Memory B cell (primary cell): ENCODE results near the gene BEND7.
A peak's percentile ranks its signal among the peaks of the same experiment; 100 is the strongest.

Source experiments
- ATAC-seq: fragments of 150-1000 bp; cut with Tn5 transposase; 2 replicates; pipeline ENCODE4 v1.10.0; 2021; ENCODE audit warnings: low read depth, mild to moderate bottlenecking, moderate library complexity
- DNase-seq, 2 donors: peaks; one replicate each; pipeline ENCODE4 v3.0.0; 2022; ENCODE audit warnings: low spot score in 2 of 2
- H3K27ac Mint-ChIP-seq: one replicate; pipeline ENCODE4 v1.8.0; 2022; ENCODE audit warnings: mild to moderate bottlenecking, moderate library complexity, mixed read lengths
- H3K27me3 Mint-ChIP-seq: one replicate; pipeline ENCODE4 v1.8.0; 2022; ENCODE audit warnings: mixed read lengths
- H3K36me3 Mint-ChIP-seq: one replicate; pipeline ENCODE4 v1.8.0; 2022; ENCODE audit warnings: mild to moderate bottlenecking, mixed read lengths
- H3K4me1 Mint-ChIP-seq: one replicate; pipeline ENCODE4 v1.8.0; 2022; ENCODE audit warnings: mixed read lengths
- H3K4me3 Mint-ChIP-seq: one replicate; pipeline ENCODE4 v1.8.0; 2022; ENCODE audit warnings: mild to moderate bottlenecking, moderate library complexity, mixed read lengths
- H3K9me3 Mint-ChIP-seq: one replicate; pipeline ENCODE4 v1.8.0; 2022; ENCODE audit warnings: mixed read lengths

Gene BEND7

DNA sequence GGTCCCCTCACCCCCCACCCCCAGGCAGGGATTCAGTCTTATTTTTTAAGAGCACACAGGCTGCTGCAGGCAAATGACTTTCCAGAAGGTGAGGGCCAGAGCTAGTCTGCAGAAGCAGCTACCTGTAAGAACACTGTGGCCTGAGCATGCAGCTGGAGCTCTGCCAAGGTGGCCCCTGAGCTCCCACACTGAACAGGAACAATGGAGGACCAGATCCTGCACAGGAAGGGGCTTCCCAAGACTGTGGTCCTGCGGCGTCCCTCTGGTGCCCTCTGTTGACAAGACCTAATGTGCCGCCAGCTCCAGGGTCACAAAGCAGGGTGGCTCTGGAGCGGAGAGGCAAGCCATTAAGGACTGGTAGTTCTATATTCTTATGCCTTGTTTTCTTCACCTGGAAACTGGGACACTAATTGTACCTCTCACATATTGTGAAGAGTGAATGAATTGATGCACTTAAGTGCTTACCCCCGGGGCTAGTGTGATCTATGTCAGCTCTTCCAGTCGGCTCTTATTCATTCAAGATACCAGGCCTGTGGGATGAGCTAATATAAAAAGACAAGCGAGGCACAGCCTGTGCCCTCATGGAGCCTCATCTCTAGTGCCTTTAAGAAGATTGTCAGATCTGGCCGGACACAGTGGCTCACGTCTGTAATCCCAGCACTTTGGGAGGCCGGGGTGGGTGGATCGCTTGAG, 8.0 kb upstream of the BEND7 start:
- H3K9me3 Mint-ChIP-seq = peaks cover 2% of the 10 kb centered on the region
- peaks cover 24% of the 10 kb centered on the region for H3K27me3 Mint-ChIP-seq
- no peaks in the 10 kb centered on the region for H3K36me3 Mint-ChIP-seq
- H3K27ac Mint-ChIP-seq = no peak overlapping the region
- H3K4me3 Mint-ChIP-seq = no peak overlapping the region
- no peaks in the 10 kb centered on the region for H3K4me1 Mint-ChIP-seq
- DNase-seq = peak in 1 of 2 donors; percentile 15
- ATAC-seq = peak; percentile 67

DNA sequence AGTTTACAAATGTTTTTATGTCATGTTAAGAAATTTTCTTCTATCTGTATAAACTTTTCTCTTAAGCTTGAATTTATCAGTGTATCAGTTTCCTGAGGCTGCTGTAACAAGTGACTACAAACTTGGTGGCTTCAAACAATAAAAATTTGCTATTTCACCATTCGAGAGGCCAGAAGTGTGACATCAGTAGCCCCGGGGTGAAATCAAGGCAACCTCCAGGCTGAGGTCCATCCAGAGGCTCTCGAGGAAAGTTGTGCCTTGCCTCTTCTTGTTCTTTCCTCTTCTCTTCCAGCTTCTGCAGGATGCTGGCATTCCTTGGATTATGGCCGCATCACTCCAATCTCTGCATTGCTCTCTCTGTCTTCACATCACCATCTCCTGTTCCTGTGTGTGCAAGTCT, 6.5 kb upstream of the BEND7 start:
- Mint-ChIP-seq H3K4me3 (no peak overlapping the region), H3K36me3 (no peaks in the 10 kb centered on the region), H3K27me3 (peaks cover 21% of the 10 kb centered on the region), H3K4me1 (no peaks in the 10 kb centered on the region), H3K9me3 (peaks cover 2% of the 10 kb centered on the region), H3K27ac (no peak overlapping the region)
- DNase-seq (no peak), ATAC-seq (no peak)

DNA sequence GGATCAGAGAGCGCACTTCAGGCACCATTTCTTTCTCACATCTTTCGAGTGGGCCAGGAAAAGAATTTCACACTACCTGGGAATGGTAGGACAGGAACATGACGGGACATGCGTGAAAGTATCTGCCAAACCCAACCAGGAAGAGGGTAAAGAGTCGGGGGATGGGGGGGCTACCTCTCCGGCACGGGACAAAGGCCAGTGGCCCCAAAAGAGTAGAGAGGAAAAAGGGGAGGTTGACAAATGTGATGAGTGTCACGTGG, 830 bp upstream of the BEND7 start:
- Mint-ChIP-seq H3K27me3 (peaks cover 23% of the 10 kb centered on the region), H3K36me3 (no peaks in the 10 kb centered on the region), H3K4me1 (peaks cover 8% of the 10 kb centered on the region), H3K27ac (no peak overlapping the region), H3K9me3 (no peaks in the 10 kb centered on the region), H3K4me3 (no peak overlapping the region)
- DNase-seq = no peak
- ATAC-seq = no peak

DNA sequence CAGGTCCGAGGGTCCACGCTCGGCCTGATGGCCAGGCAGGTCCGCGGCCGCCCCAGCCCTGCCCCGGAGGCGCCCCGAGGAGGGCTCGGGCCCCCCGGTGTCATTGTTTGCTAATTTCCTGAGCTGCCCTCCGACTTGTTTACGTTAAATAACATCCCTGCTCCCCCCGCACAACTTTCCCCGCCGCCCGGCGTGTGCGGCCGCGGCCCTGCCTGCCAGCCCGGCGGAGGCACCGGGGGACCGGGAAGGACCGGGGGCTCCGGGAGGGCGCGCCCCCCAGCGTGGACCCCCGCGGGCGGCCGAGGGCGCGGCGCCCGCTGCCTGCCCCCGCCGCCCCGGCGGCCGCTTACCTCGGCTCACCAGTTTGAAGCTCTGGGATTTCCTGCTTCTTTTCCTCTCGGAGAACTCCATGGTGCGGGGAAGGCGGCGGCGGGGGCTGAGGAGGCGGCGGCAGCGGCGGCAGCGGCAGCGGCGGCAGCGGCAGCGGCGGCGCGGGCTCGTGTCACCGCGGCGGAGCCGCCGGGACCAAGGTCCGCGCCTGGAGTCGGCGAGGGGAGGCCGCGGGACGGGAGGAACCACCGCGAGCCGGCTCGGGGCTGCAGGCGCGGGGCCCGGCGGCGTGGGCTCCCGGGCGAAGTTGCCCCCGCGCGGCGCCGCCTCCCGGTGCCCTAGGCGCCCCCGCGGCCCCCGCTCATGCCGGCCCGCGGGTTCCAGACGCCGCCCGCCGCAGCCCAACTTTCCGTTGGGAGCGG, 515 bp downstream of the BEND7 start:
- peak overlapping the region; percentile 64 for H3K4me3 Mint-ChIP-seq
- ATAC-seq (peak; percentile 52), DNase-seq (peak in 1 of 2 donors; percentile 14)
- no peaks in the 10 kb centered on the region for H3K9me3 Mint-ChIP-seq
- H3K4me1 Mint-ChIP-seq = peaks cover 8% of the 10 kb centered on the region
- peaks cover 19% of the 10 kb centered on the region for H3K27me3 Mint-ChIP-seq
- no peak overlapping the region for H3K27ac Mint-ChIP-seq
- H3K36me3 Mint-ChIP-seq = no peaks in the 10 kb centered on the region

DNA sequence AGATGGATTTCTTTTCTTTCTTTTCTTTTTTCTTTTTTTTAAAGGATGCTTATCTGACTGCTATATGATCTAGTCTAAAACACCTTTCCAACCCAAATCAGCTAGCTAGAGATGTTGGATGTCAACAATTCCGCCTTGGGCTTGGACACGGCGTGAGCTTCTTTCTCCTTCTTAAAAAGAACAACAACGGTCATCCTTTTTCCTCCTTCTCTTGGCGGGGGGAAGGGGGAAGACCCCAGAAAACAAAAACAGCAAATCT, 1.0 kb downstream of the BEND7 start:
- peaks cover 23% of the 10 kb centered on the region for H3K27me3 Mint-ChIP-seq
- DNase-seq (no peak), ATAC-seq (no peak)
- H3K4me3 Mint-ChIP-seq = peak overlapping the region; percentile 64
- no peak overlapping the region for H3K27ac Mint-ChIP-seq
- peaks cover 8% of the 10 kb centered on the region for H3K4me1 Mint-ChIP-seq
- no peaks in the 10 kb centered on the region for H3K36me3 Mint-ChIP-seq
- H3K9me3 Mint-ChIP-seq = no peaks in the 10 kb centered on the region

DNA sequence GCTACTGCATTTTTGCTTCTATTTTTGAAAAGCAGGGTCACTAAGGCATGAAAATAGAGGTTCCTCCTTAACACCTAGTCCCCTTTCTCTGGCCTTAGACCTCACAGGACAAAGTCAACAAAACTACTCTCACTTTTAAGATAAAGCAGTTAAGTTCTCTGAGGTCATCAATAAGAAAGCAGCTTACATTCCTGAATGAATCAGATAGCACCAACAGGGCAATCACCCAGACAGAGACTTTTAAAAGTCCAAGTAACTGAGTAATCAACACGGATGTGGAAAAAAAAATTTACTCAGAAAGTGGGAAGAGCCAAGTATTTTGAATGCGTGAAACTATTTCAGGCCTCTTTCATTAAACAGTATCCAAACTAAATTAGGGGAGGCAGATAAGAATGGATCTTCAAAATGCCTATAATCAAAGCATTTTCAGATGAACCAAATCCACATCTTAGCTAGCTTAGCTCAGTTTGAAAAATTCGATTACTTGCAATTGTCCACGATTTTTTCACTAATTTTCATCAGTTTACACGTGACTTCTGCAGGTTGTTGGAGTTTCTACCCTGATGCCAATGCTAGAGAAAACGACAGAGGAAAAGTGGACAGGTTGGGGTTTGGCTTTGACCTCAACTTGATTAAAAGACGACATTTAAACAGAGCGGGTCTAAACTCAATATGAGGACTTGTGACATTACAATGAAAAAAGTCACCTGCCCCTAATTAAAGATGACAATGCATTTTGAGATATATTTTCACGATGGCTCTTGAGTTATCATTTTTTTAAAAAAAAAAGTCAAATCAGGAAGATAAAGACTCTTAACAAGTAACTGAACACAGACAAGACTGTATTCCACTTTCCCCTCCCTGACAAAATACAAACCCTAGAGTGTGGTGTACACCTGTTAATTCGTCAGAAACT, 1.6 kb downstream of the BEND7 start:
- no peak for DNase-seq
- no peak for ATAC-seq
- H3K36me3 Mint-ChIP-seq = no peaks in the 10 kb centered on the region
- H3K4me3 Mint-ChIP-seq = peak overlapping the region; percentile 64
- H3K27me3 Mint-ChIP-seq = peaks cover 25% of the 10 kb centered on the region
- H3K4me1 Mint-ChIP-seq = peaks cover 8% of the 10 kb centered on the region
- no peaks in the 10 kb centered on the region for H3K9me3 Mint-ChIP-seq
- no peak overlapping the region for H3K27ac Mint-ChIP-seq

DNA sequence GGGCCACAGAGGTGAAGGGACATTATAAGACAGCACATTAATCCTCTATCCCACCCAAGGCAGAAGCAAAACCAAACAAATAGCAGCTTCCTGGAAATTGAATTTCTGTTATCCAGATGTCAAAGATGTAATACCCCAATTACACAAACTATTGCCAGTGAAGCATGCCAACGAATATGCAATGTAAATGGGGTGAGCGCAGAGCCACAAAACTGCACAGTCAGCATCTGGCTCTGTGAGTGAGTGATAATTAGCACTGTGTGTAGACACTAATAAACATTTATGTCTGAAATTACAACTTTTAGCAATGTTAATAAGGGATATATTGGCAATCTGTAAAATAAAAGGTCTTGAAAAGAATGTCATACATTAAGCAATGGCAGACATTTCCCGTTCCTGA, 3.2 kb downstream of the BEND7 start:
- DNase-seq = no peak
- Mint-ChIP-seq H3K9me3 (no peaks in the 10 kb centered on the region), H3K27me3 (peaks cover 24% of the 10 kb centered on the region), H3K36me3 (no peaks in the 10 kb centered on the region), H3K4me3 (no peak overlapping the region), H3K4me1 (peaks cover 8% of the 10 kb centered on the region), H3K27ac (no peak overlapping the region)
- ATAC-seq = no peak

DNA sequence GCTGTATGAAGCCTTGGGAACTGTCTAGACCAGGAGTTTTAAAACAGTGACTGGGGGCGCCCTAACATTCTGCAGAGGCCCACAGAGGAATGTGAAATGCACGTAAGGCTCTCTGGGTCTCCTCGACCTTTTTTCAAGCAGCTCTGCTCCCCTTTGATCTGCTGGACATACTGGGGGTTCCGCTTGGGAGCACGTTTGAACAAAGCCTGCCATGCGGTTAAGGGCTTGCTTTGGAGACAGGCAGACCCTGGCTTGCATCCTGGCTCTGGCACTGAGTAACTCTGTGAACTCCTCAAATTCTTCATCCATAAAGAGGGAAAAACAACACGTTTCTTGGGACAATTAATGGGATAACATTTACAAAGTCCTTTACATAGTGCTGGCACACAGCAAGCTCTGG, 7.8 kb downstream of the BEND7 start:
- H3K27me3 Mint-ChIP-seq = peaks cover 23% of the 10 kb centered on the region
- H3K4me1 Mint-ChIP-seq = no peaks in the 10 kb centered on the region
- DNase-seq (no peak), ATAC-seq (no peak)
- H3K9me3 Mint-ChIP-seq = no peaks in the 10 kb centered on the region
- H3K27ac Mint-ChIP-seq = no peak overlapping the region
- H3K4me3 Mint-ChIP-seq = no peak overlapping the region
- H3K36me3 Mint-ChIP-seq = no peaks in the 10 kb centered on the region

DNA sequence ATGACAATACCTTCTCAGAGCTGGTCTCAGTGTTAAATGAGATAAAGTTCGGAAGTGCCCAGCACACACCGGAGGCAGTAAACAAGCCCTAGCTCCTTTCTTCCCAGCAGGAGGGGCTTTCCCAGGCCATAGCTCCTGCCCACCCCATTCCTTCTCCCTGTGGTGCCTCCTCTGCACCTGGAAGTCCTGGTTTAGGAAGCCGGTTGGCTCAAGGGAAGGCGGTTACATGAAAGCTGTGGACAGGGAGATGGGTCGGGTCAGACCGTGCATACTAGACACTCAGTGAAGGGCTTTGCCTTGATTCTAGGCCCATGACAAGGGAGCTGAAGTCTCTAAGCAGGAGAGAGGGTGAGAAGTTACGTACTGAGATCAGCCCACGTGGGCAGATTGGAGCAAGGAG, 8.6 kb downstream of the BEND7 start:
- H3K4me3 Mint-ChIP-seq = no peak overlapping the region
- H3K4me1 Mint-ChIP-seq = no peaks in the 10 kb centered on the region
- DNase-seq (no peak), ATAC-seq (no peak)
- peaks cover 26% of the 10 kb centered on the region for H3K27me3 Mint-ChIP-seq
- no peak overlapping the region for H3K27ac Mint-ChIP-seq
- no peaks in the 10 kb centered on the region for H3K9me3 Mint-ChIP-seq
- H3K36me3 Mint-ChIP-seq = no peaks in the 10 kb centered on the region

DNA sequence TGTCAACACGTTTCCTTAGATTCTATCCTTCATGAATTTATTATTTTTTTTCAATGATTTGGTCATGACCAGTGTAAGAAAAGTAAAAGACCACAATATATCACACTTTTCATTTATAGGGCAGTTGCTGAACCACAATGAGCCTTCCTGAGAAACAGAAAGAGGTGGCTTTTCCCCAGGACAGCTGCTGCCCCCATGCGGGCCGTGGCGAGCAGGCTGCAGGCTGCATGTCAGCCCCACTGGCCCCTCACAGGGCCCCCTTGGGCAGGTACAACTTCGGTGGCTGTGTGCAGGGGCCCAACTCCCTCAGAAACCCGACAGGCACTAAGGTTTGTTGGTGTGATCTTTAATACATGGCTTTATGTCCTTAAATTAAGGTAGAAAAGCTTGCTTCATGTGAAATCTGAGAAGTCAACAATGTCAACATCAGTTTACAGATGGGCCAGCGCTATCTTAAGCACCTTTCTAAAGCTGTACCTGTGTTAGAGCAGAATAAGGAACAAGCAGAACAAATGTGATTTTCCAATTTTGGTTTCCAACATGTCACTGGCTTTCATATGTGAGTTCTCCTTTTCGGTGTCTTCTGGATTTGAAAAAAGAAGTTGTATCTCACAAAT, 10.6 kb downstream of the BEND7 start:
- no peaks in the 10 kb centered on the region for H3K4me1 Mint-ChIP-seq
- ATAC-seq (no peak), DNase-seq (no peak)
- H3K9me3 Mint-ChIP-seq = no peaks in the 10 kb centered on the region
- H3K4me3 Mint-ChIP-seq = no peak overlapping the region
- no peaks in the 10 kb centered on the region for H3K36me3 Mint-ChIP-seq
- no peak overlapping the region for H3K27ac Mint-ChIP-seq
- peaks cover 27% of the 10 kb centered on the region for H3K27me3 Mint-ChIP-seq

DNA sequence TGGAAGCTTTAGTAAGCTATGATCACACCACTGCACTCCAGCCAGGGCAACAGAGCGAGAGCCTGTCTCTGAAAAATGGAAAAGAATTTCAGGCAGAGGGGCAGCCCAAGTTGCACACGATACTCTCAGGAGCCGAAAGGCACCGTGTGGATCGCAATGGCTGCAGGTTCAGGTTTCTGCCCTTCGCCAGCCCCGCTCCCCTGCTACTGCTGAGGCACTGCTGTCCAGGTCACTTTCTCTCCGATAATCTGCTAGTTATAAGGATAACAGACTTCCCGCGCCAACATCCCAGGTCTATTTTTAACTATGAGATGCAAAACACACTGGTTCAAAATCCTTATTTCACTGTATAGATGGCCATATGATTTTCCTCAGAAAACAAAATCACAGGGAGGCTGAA, 11.1 kb downstream of the BEND7 start:
- Mint-ChIP-seq H3K4me3 (no peak overlapping the region), H3K36me3 (no peaks in the 10 kb centered on the region), H3K4me1 (no peaks in the 10 kb centered on the region), H3K27me3 (peaks cover 23% of the 10 kb centered on the region), H3K9me3 (no peaks in the 10 kb centered on the region), H3K27ac (no peak overlapping the region)
- ATAC-seq = no peak
- no peak for DNase-seq

DNA sequence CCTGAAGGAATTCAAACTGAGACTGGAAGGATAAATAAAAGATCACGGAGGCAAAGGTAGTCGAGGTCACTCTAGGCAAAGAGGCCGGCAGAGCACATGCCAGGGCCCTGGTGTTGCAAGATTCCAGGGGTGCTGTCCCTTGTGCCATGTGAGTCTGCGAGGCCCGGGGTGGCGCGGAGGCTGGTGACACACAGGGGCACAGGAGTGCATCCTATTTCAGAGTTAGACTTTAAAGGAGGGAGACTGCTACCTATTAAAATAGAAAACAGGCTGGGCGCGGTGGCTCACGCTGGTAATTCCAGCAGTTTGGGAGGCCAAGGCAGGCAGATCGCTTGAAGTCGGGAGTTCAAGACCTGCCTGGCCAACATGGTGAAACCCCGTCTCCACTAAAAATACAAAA, 12.6 kb downstream of the BEND7 start:
- Mint-ChIP-seq H3K36me3 (no peaks in the 10 kb centered on the region), H3K9me3 (no peaks in the 10 kb centered on the region), H3K27ac (no peak overlapping the region), H3K4me1 (no peaks in the 10 kb centered on the region), H3K4me3 (no peak overlapping the region), H3K27me3 (peaks cover 19% of the 10 kb centered on the region)
- DNase-seq (no peak), ATAC-seq (no peak)

DNA sequence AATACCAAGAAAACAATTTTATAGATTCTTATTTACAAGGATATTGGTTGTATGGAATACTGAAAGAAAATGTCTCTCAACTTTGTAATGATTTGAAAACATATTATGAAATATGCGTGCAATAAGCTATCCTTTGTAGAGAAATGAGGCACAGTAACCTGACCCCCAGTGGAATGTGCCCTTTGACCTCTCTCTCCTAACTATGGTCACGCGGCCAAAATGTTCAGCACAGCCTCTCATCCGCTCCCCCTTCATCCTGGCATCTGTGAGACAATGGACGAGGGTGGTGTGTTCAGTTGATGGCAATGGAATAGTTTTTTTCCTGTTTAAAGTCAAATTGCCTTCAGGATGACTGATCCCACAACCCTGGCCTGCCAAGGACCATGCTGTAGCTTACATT, 13.3 kb downstream of the BEND7 start:
- Mint-ChIP-seq H3K4me3 (no peak overlapping the region), H3K36me3 (no peaks in the 10 kb centered on the region), H3K27ac (no peak overlapping the region), H3K27me3 (peaks cover 19% of the 10 kb centered on the region), H3K9me3 (no peaks in the 10 kb centered on the region), H3K4me1 (no peaks in the 10 kb centered on the region)
- DNase-seq (no peak), ATAC-seq (no peak)

DNA sequence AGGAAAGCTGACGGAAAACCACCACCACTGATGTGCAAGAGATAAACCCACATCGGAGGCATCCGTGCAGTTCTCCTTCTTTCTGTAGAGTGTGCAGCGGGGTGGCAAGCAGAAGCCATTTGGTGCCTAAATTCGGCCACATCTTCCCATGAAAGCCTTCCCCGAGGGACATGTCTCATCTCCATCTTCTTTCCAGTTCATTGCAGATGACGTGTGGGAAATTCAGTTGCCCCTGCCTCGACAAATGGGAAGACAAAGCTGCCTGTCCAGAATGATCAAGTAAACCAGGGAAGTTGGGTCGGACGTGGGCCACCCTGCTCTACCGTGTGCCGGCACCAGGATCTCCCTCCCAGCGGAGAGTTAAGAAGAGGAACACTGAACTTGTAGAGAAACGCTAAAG, 14.5 kb downstream of the BEND7 start:
- Mint-ChIP-seq H3K9me3 (no peaks in the 10 kb centered on the region), H3K4me1 (no peaks in the 10 kb centered on the region), H3K36me3 (no peaks in the 10 kb centered on the region), H3K27me3 (peaks cover 20% of the 10 kb centered on the region), H3K4me3 (no peak overlapping the region), H3K27ac (no peak overlapping the region)
- DNase-seq = no peak
- ATAC-seq = no peak
